Smooth muscle cell (in vitro differentiated cells): ENCODE results near the gene RFX6. TPM values are rescaled to one million over a fixed set of nuclear protein-coding genes. Genes with fewer than 3 reads are reported as not detected.

Source experiments
- DNase-seq: peaks from one replicate; lab custom pipeline; 2025; ENCODE audit not compliant: unreplicated experiment; lab: John Stamatoyannopoulos, UW
- H2AFZ ChIP-seq: fragments of 200-600 bp; sonication (generic); 2 replicates; pipeline ENCODE4 v1.6.0; 2016; ENCODE audit warnings: antibody characterized with exemption, low read depth, mild to moderate bottlenecking
- H3F3A ChIP-seq: fragments of 200-600 bp; sonication (generic); 2 replicates; pipeline ENCODE4 v1.6.0; 2017; ENCODE audit warnings: antibody characterized with exemption, low read depth
- H3K27ac ChIP-seq: fragments of 200-600 bp; sonication (generic); 2 replicates; pipeline ENCODE4 v1.5.1; 2016; ENCODE audit warnings: low read depth, mild to moderate bottlenecking
- H3K27me3 ChIP-seq: fragments of 200-600 bp; sonication (generic); 2 replicates; pipeline ENCODE4 v1.6.1; 2016; ENCODE audit warnings: low read depth, mild to moderate bottlenecking
- H3K36me3 ChIP-seq: fragments of 200-600 bp; sonication (generic); 2 replicates; pipeline ENCODE4 v1.5.1; 2016; ENCODE audit warnings: low read depth
- H3K4me1 ChIP-seq: fragments of 200-600 bp; sonication (generic); 2 replicates; pipeline ENCODE4 v1.5.1; 2016; ENCODE audit warnings: low read depth
- H3K4me2 ChIP-seq: fragments of 200-600 bp; sonication (generic); 2 replicates; pipeline ENCODE4 v1.6.0; 2016; ENCODE audit warnings: mild to moderate bottlenecking
- H3K4me3 ChIP-seq: fragments of 200-600 bp; sonication (generic); 2 replicates; pipeline ENCODE4 v1.5.1; 2016; ENCODE audit warnings: mild to moderate bottlenecking
- H3K79me2 ChIP-seq: fragments of 200-600 bp; sonication (generic); 2 replicates; pipeline ENCODE4 v1.6.0; 2016; ENCODE audit warnings: low read depth, mild to moderate bottlenecking
- H3K9ac ChIP-seq: fragments of 200-600 bp; sonication (generic); 2 replicates; pipeline ENCODE4 v1.6.0; 2016; ENCODE audit warnings: low read depth
- H3K9me3 ChIP-seq: fragments of 200-600 bp; sonication (generic); replicated peaks from 2 replicates; pipeline ENCODE4 v1.5.1; 2016; ENCODE audit warnings: low read depth
- H4K20me1 ChIP-seq: fragments of 200-600 bp; sonication (generic); 2 replicates; pipeline ENCODE4 v1.6.0; 2016; ENCODE audit warnings: low read depth
- WGBS: methylation state at CpG from one replicate; pipeline ENCODE4 v1.1.7; 2016; ENCODE audit warnings: low lambda C conversion rate; 5-methylcytosine and 5-hydroxymethylcytosine counted together
- polyA plus RNA-seq: library from polyadenylated mRNA; unstranded; fragments of >200 nt; fragmentation: Nextera tagmentation; extraction: Ambion mirVana; gene quantifications from 2 replicates; pipeline ENCODE4 v1.2.1, GENCODE V29; 2016
- total RNA-seq: library from RNA; depleted of rRNA; stranded (reverse); fragments of >200 nt; gene quantifications from 2 replicates; pipeline ENCODE4 v1.2.3, GENCODE V29; 2014
- TF ChIP-seq, protein P1 (sequence below): fragments of 200-600 bp; sonication (generic); IDR thresholded peaks from 2 replicates; pipeline ENCODE4 v1.5.1; 2017; ENCODE audit warnings: borderline replicate concordance, mild to moderate bottlenecking, antibody characterized with exemption; ENCODE audit not compliant: insufficient read depth, poor library complexity, severe bottlenecking

The RFX6 gene
- total and polyA plus RNA-seq, 2 experiments from 2014 or later: not detected

DNA sequence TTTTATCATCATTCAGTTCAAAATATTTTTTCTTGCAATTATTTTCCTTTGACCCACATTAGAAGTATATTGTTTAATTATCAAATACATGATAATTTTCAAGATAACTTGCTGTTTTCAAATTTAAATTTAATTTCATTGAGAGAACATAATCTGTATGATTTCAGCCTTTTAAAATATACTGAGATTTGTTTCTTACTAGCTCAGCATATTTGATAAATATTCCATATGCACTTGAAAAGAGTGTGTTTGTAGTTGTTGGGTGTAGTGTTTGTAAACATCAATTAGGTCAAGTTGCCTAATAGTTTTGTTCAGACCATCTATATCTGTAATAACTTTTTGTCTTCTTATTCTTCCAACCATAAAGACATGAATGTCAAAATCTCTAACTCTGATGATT, 19.0 kb upstream of the RFX6 start:
- H3K27me3 ChIP-seq: no peaks in the 10 kb centered on the region
- no peaks in the 10 kb centered on the region for H3K36me3 ChIP-seq
- H3K27ac ChIP-seq: no peak overlapping the region
- H3K79me2 ChIP-seq: no peaks in the 10 kb centered on the region
- no peak overlapping the region for H3K4me3 ChIP-seq
- H3F3A ChIP-seq: no peaks in the 10 kb centered on the region
- H2AFZ ChIP-seq: no peak overlapping the region
- DNase-seq: no peak
- no peaks in the 10 kb centered on the region for H4K20me1 ChIP-seq
- TF ChIP-seq, protein P1, sequence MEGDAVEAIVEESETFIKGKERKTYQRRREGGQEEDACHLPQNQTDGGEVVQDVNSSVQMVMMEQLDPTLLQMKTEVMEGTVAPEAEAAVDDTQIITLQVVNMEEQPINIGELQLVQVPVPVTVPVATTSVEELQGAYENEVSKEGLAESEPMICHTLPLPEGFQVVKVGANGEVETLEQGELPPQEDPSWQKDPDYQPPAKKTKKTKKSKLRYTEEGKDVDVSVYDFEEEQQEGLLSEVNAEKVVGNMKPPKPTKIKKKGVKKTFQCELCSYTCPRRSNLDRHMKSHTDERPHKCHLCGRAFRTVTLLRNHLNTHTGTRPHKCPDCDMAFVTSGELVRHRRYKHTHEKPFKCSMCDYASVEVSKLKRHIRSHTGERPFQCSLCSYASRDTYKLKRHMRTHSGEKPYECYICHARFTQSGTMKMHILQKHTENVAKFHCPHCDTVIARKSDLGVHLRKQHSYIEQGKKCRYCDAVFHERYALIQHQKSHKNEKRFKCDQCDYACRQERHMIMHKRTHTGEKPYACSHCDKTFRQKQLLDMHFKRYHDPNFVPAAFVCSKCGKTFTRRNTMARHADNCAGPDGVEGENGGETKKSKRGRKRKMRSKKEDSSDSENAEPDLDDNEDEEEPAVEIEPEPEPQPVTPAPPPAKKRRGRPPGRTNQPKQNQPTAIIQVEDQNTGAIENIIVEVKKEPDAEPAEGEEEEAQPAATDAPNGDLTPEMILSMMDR: no peak
- H3K9ac ChIP-seq: no peak overlapping the region
- no peaks in the 10 kb centered on the region for H3K4me1 ChIP-seq
- H3K9me3 ChIP-seq: no peaks in the 10 kb centered on the region
- H3K4me2 ChIP-seq: no peak overlapping the region

DNA sequence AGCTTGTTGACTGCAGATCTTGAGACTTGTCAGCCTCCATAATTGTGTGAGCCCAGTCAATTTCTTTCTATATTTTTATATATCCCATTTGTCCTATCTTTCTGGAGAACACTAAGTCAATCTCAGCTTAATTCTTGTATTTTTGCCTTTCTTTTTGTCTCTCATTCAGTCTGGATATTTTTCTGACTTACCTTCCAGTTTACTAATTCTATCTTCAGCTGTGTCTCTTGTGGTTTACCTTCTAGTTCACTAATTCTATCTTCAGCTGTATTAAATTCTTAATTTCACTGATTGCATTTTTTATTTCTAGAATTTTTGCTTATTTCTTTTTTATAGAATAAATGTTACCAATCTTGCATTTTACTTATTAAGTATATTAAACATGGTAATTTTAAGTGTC, 17.8 kb upstream of the RFX6 start:
- DNase-seq: no peak
- Histone ChIP-seq H4K20me1 (no peaks in the 10 kb centered on the region), H3K36me3 (no peaks in the 10 kb centered on the region), H2AFZ (no peak overlapping the region), H3K4me1 (no peaks in the 10 kb centered on the region), H3K4me2 (no peak overlapping the region), H3K4me3 (no peak overlapping the region), H3F3A (no peaks in the 10 kb centered on the region), H3K27me3 (no peaks in the 10 kb centered on the region), H3K9me3 (no peaks in the 10 kb centered on the region), H3K79me2 (no peaks in the 10 kb centered on the region), H3K9ac (no peak overlapping the region), H3K27ac (no peak overlapping the region)
- TF ChIP-seq, protein P1: no peak

DNA sequence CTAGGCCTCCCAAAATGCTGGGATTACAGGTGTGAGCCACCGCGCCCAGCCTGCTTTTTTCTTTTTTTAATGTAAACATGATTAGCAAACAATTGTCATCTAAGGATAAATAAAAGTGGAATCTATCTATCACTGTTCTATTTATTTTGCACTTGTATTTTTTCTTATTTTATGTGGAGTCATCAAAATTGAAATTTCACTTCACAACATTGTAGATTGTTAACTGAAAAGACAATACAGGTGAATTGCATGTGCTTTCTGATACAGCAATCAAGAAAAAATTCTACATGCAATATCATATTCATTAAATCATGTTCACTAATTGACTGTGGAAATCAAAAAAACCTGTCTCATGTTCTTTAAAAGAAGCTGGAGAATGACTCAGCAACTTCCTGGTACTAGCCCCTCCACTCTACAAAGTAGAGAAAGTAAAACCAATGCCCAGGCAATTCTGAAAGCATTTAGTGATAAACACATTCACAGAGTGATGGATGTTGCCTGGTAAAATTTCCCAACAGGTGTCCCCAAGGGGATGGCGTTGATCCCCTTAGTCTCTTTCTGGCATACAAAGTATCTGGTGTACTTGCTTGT, 10.7 kb upstream of the RFX6 start:
- no peak for DNase-seq
- whole genome bisulfite sequencing: 92% methylated on average over 3 of the region's 3 CpGs
- Histone ChIP-seq H3K9ac (no peak overlapping the region), H3K9me3 (no peaks in the 10 kb centered on the region), H3K79me2 (no peaks in the 10 kb centered on the region), H3K4me2 (no peak overlapping the region), H3K4me3 (no peak overlapping the region), H3K27me3 (no peaks in the 10 kb centered on the region), H3F3A (no peaks in the 10 kb centered on the region), H3K4me1 (no peaks in the 10 kb centered on the region), H3K27ac (no peak overlapping the region), H2AFZ (no peak overlapping the region), H4K20me1 (no peaks in the 10 kb centered on the region), H3K36me3 (no peaks in the 10 kb centered on the region)
- TF ChIP-seq, protein P1: no peak

DNA sequence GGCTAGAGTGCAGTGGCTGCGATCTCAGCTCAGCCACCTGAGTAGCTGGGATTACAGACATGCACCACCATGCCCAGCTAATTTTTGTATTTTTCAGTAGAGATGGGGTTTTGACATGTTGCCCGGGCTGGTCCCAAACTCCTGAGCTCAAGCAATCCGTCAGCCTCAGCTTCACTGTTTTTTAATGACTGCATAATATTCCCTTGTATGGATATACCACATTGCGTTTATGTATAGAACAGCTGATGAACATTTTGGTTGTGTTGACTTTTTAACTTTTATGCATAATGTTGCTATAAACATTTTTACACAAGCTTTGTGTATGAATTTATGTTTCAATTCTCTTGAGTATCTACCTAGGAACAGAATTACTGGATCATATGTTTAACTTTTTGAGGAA, 4.3 kb upstream of the RFX6 start:
- H3K4me2 ChIP-seq: no peak overlapping the region
- no peaks in the 10 kb centered on the region for H3K36me3 ChIP-seq
- TF ChIP-seq, protein P1: no peak
- H4K20me1 ChIP-seq: no peaks in the 10 kb centered on the region
- H3K27ac ChIP-seq: no peak overlapping the region
- H3F3A ChIP-seq: no peaks in the 10 kb centered on the region
- no peak overlapping the region for H3K9ac ChIP-seq
- H3K4me3 ChIP-seq: no peak overlapping the region
- H3K27me3 ChIP-seq: peaks cover 48% of the 10 kb centered on the region
- H3K4me1 ChIP-seq: peaks cover 13% of the 10 kb centered on the region
- no peak overlapping the region for H2AFZ ChIP-seq
- H3K79me2 ChIP-seq: no peaks in the 10 kb centered on the region
- H3K9me3 ChIP-seq: no peaks in the 10 kb centered on the region
- 94% methylated on average over 4 of the region's 4 CpGs for WGBS
- DNase-seq: no peak
